ENCODE results near the gene DPF3. TPM values are rescaled to one million over a fixed set of nuclear protein-coding genes. Genes with fewer than 3 reads are reported as not detected.

Gene DPF3
- total RNA-seq, 1 donor from 2014 or later: 1.3 TPM

DNA sequence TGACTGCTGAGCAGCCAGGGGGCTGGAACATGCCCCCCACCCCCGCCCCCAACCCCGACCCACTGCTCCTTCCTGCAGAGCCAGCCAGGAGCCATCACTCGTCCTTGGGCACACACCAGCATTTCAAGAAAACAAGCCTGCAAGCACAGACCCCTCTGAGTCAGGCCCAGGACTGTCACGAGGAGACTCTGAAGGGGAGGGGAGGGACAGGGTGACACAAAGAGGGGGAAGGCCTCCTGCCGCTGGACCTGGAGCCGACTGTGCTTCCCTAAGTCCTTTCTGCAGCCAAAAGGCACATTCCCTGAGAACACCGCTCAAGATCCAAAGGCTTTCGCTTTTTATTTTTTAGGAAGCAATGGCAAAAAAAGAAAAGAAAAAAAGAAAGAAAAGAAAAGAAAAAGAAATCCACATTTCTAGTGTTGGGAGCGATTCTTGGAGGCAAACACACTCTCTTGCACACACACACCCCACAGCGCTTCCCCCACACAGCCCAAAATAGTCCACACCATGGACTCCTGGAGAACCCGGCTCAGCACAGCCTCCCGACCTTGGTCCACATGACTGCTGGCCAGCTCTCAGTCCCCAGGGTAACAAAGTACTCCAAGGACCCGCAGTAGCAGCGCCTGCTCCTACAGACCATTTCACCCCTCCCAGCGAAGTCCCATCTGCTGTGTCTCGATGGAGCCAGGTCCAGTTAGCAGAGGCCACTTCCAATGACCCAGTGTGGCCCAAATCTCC is 101.7 kb downstream of the DPF3 start:
- Mint-ChIP-seq H3K4me3 (no peak overlapping the region), H3K4me1 (peaks cover 32% of the 10 kb centered on the region), H3K27ac (ENCODE audit: unreplicated experiment) (peak overlapping the region; percentile 51), H3K36me3 (ENCODE audit: low read depth) (no peaks in the 10 kb centered on the region), H3K9me3 (no peaks in the 10 kb centered on the region), H3K27me3 (ENCODE audit: low read depth) (no peaks in the 10 kb centered on the region)
- TF ChIP-seq, protein P1, sequence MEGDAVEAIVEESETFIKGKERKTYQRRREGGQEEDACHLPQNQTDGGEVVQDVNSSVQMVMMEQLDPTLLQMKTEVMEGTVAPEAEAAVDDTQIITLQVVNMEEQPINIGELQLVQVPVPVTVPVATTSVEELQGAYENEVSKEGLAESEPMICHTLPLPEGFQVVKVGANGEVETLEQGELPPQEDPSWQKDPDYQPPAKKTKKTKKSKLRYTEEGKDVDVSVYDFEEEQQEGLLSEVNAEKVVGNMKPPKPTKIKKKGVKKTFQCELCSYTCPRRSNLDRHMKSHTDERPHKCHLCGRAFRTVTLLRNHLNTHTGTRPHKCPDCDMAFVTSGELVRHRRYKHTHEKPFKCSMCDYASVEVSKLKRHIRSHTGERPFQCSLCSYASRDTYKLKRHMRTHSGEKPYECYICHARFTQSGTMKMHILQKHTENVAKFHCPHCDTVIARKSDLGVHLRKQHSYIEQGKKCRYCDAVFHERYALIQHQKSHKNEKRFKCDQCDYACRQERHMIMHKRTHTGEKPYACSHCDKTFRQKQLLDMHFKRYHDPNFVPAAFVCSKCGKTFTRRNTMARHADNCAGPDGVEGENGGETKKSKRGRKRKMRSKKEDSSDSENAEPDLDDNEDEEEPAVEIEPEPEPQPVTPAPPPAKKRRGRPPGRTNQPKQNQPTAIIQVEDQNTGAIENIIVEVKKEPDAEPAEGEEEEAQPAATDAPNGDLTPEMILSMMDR (conservative IDR thresholded peaks at IDR 0.05): no peak
- DNase-seq (ENCODE audit: low read depth, low spot score): no peak

DNA sequence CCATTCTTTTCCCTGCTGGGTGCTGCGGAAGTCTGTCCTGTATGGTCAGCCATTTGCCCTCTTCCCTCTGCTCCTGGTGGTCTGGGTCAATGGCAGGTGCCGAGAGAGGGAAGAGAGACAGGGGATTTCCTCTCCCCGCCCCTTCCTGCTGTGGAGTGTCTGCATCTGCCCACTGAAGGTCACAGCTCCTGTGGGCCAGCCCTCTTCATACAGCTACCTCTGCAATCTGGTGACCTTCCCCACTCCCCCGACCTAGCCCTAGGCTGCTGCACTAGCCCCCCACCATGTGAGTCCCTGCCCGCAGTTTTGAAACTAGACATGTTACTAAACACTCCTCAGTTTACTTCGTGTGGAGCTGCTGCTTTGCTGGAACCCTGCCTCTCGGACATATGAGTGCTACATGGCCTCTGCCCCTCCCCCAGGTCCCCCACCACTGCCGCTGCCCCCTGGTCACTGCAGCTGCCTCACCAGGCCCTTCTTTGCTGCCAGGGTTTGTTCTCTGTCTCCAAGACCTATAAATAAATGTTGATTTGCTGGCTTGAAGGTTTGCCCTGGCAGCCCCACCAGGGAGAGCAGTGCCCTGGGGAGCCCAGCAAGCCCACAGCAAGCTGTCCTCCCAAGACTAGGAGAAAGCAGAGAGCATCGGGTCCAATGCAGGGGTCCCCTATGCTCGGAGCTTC is 102.9 kb downstream of the DPF3 start:
- Mint-ChIP-seq H3K27me3 (ENCODE audit: low read depth) (no peaks in the 10 kb centered on the region), H3K4me3 (no peak overlapping the region), H3K36me3 (ENCODE audit: low read depth) (no peaks in the 10 kb centered on the region), H3K27ac (ENCODE audit: unreplicated experiment) (peak overlapping the region; percentile 57), H3K4me1 (peaks cover 28% of the 10 kb centered on the region), H3K9me3 (no peaks in the 10 kb centered on the region)
- TF ChIP-seq, protein P1 (conservative IDR thresholded peaks at IDR 0.05): no peak
- no peak for DNase-seq (ENCODE audit: low read depth, low spot score)

DNA sequence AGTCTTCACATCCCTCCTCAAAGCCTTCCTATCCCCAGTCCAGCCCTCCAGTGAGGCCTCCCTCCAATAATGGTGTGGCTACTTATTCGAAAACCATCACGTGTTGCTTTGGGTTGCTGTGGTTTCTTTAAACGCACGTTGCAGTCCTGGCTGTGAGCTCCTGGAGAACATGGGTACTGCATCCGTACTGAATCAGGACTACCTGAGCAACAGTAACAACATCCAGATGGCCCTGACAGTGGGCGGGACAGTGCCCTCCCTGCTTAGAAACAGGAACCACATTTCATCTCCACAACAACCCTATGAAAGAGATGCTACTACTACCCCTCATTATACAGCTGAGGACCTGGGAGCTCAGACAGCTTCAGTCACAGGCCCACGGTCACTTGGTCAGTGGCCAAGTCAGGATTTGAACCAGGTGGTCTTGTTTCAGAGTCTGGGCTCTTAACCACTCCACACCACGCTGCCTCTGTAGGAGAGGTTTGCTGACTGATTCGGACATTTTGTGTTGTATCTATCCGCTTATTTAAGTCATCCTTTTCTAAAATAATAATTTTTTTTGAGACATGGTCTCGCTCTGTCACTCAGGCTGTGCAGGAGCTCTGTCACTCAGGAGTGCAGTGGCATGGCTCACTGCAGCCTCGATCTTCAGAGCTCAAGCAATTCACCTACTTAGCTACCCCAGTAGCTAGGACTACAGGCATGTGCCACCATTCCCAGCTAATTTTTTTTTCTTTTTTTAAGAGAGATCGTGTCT is 104.8 kb downstream of the DPF3 start:
- H3K9me3 Mint-ChIP-seq: no peaks in the 10 kb centered on the region
- H3K27ac Mint-ChIP-seq (ENCODE audit: unreplicated experiment): no peak overlapping the region
- no peaks in the 10 kb centered on the region for H3K27me3 Mint-ChIP-seq (ENCODE audit: low read depth)
- DNase-seq (ENCODE audit: low read depth, low spot score): no peak
- H3K4me1 Mint-ChIP-seq: peaks cover 32% of the 10 kb centered on the region
- TF ChIP-seq, protein P1 (conservative IDR thresholded peaks at IDR 0.05): no peak
- H3K4me3 Mint-ChIP-seq: no peak overlapping the region
- H3K36me3 Mint-ChIP-seq (ENCODE audit: low read depth): no peaks in the 10 kb centered on the region

DNA sequence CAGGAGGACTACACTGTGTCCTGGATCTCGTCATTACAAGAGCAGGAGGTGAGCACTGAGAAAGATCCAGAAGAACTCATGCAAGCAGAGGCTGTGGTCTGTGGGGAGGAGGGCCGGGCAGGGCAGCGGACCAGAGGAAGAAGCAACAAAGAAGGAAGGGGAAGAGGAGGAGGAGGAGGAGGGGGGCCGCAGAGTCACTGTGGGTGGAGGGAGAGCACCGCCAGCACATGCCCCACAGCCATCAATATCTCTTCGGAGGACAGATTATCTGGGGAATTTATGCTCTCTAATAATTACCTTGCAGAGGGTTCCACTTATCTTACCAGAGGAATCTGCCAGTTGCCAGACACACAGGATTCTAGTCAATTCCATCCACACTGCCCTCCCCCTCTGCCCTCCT is 105.6 kb downstream of the DPF3 start:
- H3K36me3 Mint-ChIP-seq (ENCODE audit: low read depth): no peaks in the 10 kb centered on the region
- H3K4me1 Mint-ChIP-seq: peaks cover 35% of the 10 kb centered on the region
- H3K9me3 Mint-ChIP-seq: no peaks in the 10 kb centered on the region
- TF ChIP-seq, protein P1 (conservative IDR thresholded peaks at IDR 0.05): no peak
- DNase-seq (ENCODE audit: low read depth, low spot score): no peak
- no peak overlapping the region for H3K4me3 Mint-ChIP-seq
- H3K27ac Mint-ChIP-seq (ENCODE audit: unreplicated experiment): peak overlapping the region; percentile 12
- H3K27me3 Mint-ChIP-seq (ENCODE audit: low read depth): no peaks in the 10 kb centered on the region

DNA sequence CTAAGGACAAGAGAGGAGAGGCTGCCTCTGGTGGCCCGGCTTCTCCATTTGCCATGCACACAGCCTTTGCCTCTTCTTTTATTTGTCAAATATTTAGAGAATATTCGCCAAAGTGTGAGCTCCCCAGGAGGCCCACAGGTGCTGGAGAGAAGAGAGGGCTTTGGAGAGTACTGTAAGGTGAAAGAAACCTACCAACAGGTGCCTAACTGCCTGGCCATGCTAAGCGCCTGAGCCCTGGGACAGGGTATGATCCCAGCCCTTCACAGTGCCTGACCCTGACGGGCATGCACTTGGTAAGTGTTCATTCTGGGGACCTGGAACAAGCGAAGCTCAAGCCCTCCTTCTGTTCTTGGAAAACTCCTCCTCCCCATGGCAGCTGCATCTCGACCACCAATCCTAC is 106.1 kb downstream of the DPF3 start:
- H3K4me3 Mint-ChIP-seq: no peak overlapping the region
- DNase-seq (ENCODE audit: low read depth, low spot score): no peak
- peaks cover 1% of the 10 kb centered on the region for H3K9me3 Mint-ChIP-seq
- no peaks in the 10 kb centered on the region for H3K36me3 Mint-ChIP-seq (ENCODE audit: low read depth)
- peaks cover 35% of the 10 kb centered on the region for H3K4me1 Mint-ChIP-seq
- TF ChIP-seq, protein P1 (conservative IDR thresholded peaks at IDR 0.05): no peak
- no peaks in the 10 kb centered on the region for H3K27me3 Mint-ChIP-seq (ENCODE audit: low read depth)
- H3K27ac Mint-ChIP-seq (ENCODE audit: unreplicated experiment): peak overlapping the region; percentile 12
